ENCODE measurements around the gene HMGCS1. TPM values are rescaled to one million over a fixed set of nuclear protein-coding genes. Genes with fewer than 3 reads are reported as not detected.

Gene HMGCS1
- total and polyA plus RNA-seq, 8 donors: 11.4 to 33.1 (median 19.4) TPM

- no peaks in the 10 kb centered on the region for H3K4me1 ChIP-seq
- 57 to 60% methylated on average over 11 of the region's 11 CpGs for WGBS, 2 donors
- H3K9me3 ChIP-seq: no peaks in the 10 kb centered on the region
- no peak for TF ChIP-seq CTCF (IDR thresholded peaks at IDR 0.05)
- no peaks in the 10 kb centered on the region for H3K27me3 ChIP-seq
- FAIRE-seq (no peak), ATAC-seq (no peak), DNase-seq (no peak)
- H3K4me3 ChIP-seq: no peak overlapping the region
- intact Hi-C loops (cut with DNase I): no loop called here
- no peak overlapping the region for H3K27ac ChIP-seq
- no peaks in the 10 kb centered on the region for H3K36me3 ChIP-seq
These were observed 68.2 kb downstream of the HMGCS1 start for GRCh38 chr5:43244823-43245565.

DNA sequence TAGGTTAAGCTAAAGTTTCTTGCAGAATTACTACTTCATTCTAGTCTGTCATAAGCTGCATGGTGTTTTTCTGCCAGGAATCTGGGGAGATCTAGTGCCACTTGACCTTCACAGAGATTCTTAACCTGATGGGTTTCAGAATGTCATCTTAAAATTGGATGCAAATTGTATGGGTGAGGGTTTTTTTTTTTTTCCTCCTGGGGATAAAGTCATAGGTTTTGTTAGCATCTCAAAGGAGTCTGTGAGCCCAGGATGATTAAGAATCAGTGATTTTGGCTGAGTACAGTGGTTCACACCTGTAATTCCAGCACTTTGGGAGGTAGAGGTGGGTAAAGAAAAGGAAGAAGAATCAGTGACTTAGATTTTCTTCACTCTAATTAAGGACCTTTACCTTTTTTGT is 69.9 kb downstream of the HMGCS1 start:
- no peaks in the 10 kb centered on the region for H3K27me3 ChIP-seq
- H3K36me3 ChIP-seq: no peaks in the 10 kb centered on the region
- no peak for FAIRE-seq
- no peaks in the 10 kb centered on the region for H3K4me1 ChIP-seq
- DNase-seq: no peak
- H3K4me3 ChIP-seq: no peak overlapping the region
- H3K9me3 ChIP-seq: no peaks in the 10 kb centered on the region
- TF ChIP-seq CTCF (IDR thresholded peaks at IDR 0.05): no peak
- no peak overlapping the region for H3K27ac ChIP-seq
- intact Hi-C loops (cut with DNase I): no loop called here
- no peak for ATAC-seq

GRCh38 chr5:43242196-43242595 is 71.0 kb downstream of the HMGCS1 start:
- no peak for FAIRE-seq
- no peak for TF ChIP-seq CTCF (IDR thresholded peaks at IDR 0.05)
- ATAC-seq: no peak
- no peaks in the 10 kb centered on the region for H3K27me3 ChIP-seq
- H3K36me3 ChIP-seq: no peaks in the 10 kb centered on the region
- no peak overlapping the region for H3K27ac ChIP-seq
- WGBS, 2 donors: 16 to 37% methylated on average over 1 of the region's 1 CpG
- intact Hi-C loops (cut with DNase I): no loop called here
- H3K4me3 ChIP-seq: no peak overlapping the region
- DNase-seq: no peak
- H3K9me3 ChIP-seq: no peaks in the 10 kb centered on the region
- H3K4me1 ChIP-seq: no peaks in the 10 kb centered on the region

Other genes starting within 250 kb of the HMGCS1 start
- 10 to 100 TPM in 5 of 6 donors, 1 to 10 TPM in 1; 9.7 to 16.0 (median 12.3) TPM for gene ZNF131, start 192.5 kb downstream of the HMGCS1 start, total RNA-seq
- 10 to 100 TPM; 17.9 to 20.5 TPM for gene ZNF131, start 192.5 kb downstream of the HMGCS1 start, polyA plus RNA-seq
- gene NIM1K, start 121.2 kb downstream of the HMGCS1 start, total RNA-seq: under 1 TPM in 4 of 6 donors, not detected in 2; 0.06 to 0.37 (median 0.24) TPM
- gene NIM1K, start 121.2 kb downstream of the HMGCS1 start, polyA plus RNA-seq: under 1 TPM; 0.42 to 0.77 TPM
- gene CCL28, start 99.0 kb upstream of the HMGCS1 start, total RNA-seq: 10 to 100 TPM in 3 of 6 donors, 1 to 10 TPM in 3; 3.1 to 22.7 (median 10.4) TPM
- 1 to 10 TPM; 6.0 to 6.5 TPM for gene CCL28, start 99.0 kb upstream of the HMGCS1 start, polyA plus RNA-seq
- gene TMEM267, start 170.5 kb upstream of the HMGCS1 start, total RNA-seq: 1 to 10 TPM; 3.5 to 8.4 (median 5.0) TPM
- gene TMEM267, start 170.5 kb upstream of the HMGCS1 start, polyA plus RNA-seq: 1 to 10 TPM; 5.3 to 6.6 TPM
- under 1 TPM; 0.22 to 0.56 (median 0.41) TPM for gene C5orf34, start 201.7 kb upstream of the HMGCS1 start, total RNA-seq
- gene C5orf34, start 201.7 kb upstream of the HMGCS1 start, polyA plus RNA-seq: under 1 TPM; 0.27 to 0.40 TPM
- 10 to 100 TPM; 22.4 to 43.9 (median 30.6) TPM for gene PAIP1, start 243.7 kb upstream of the HMGCS1 start, total RNA-seq
- gene PAIP1, start 243.7 kb upstream of the HMGCS1 start, polyA plus RNA-seq: 10 to 100 TPM; 22.9 to 29.9 TPM